HepG2 (cell line): Measurements from ENCODE around the gene IL36B. TPM values are rescaled to one million over a fixed set of nuclear protein-coding genes. Genes with fewer than 3 reads are reported as not detected.

ENCODE experiments used
- ATAC-seq: fragments of 200-7000 bp; cut with Tn5 transposase; 3 replicates; pipeline ENCODE4 v1.9.1; 2020; ENCODE audit warnings: mild to moderate bottlenecking, moderate library complexity
- BruUV-seq: library from RNA; stranded (reverse); fragments of 400-500 nt; replicated peaks from 2 replicates; lab custom pipeline; 2021; lab: Mats Ljungman, UMichigan
- CTCF ChIA-PET: fragments of 300-600 bp; formaldehyde crosslinking; extraction: SDS; loops from one replicate; lab custom pipeline; 2021; ENCODE audit warnings: low total read pairs, inconsistent platforms, low intra/inter-chr PET ratio; lab: Yijun Ruan, JAX
- POLR2A ChIA-PET: fragments of 350-600 bp; sonication (Branson Sonifier 250); formaldehyde crosslinking; loops from one replicate; lab custom pipeline; 2020; ENCODE audit warnings: antibody characterized with exemption, inconsistent platforms; lab: Yijun Ruan, JAX
- DNase-seq: peaks from one replicate; pipeline ENCODE4 v3.0.0-alpha.2; 2015; ENCODE audit warnings: low spot score
- FAIRE-seq: peaks from 3 replicates; lab custom pipeline; 2011; peaks lifted over from hg19 to GRCh38; lab: Jason Lieb, UNC
- H2AFZ ChIP-seq: one replicate; pipeline ENCODE4 v1.6.1; 2011; ENCODE audit warnings: low read length, inconsistent platforms
- H3K27ac ChIP-seq: fragments of 300-600 bp; 3 replicates; pipeline ENCODE4 v1.8.0; 2011; ENCODE audit warnings: mixed run types, mild to moderate bottlenecking, mixed read lengths, low read length, inconsistent platforms; ENCODE audit not compliant: insufficient read depth; ENCODE audit errors: extremely low read length
- H3K27me3 ChIP-seq, 2 experiments: fragments of 200-600 bp in 1 of 2; 2 replicates in 1 of 2; 3 replicates in 1 of 2; pipeline versions ENCODE4 v1.6.0 to v1.8.0; 2011; ENCODE audit warnings: low read length in 2 of 2, mild to moderate bottlenecking in 2 of 2, moderate library complexity in 2 of 2, inconsistent platforms in 1 of 2; ENCODE audit not compliant: insufficient read depth in 2 of 2, control insufficient read depth in 1 of 2
- H3K36me3 ChIP-seq, 2 experiments: fragments of 200-600 bp in 1 of 2; replicated peaks in 1 of 2; 2 replicates in 1 of 2; 3 replicates in 1 of 2; pipeline versions ENCODE4 v1.5.1 to v1.8.0; 2011; ENCODE audit warnings: low read length in 2 of 2, inconsistent platforms in 1 of 2; ENCODE audit not compliant: insufficient read depth in 2 of 2, control insufficient read depth in 1 of 2
- H3K4me1 ChIP-seq: 2 replicates; pipeline ENCODE4 v1.5.1; 2012; ENCODE audit warnings: low read length, inconsistent platforms; ENCODE audit not compliant: insufficient read depth
- H3K4me2 ChIP-seq: 2 replicates; pipeline ENCODE4 v1.6.0; 2011; ENCODE audit warnings: low read depth, low read length, inconsistent platforms
- H3K4me3 ChIP-seq, 3 experiments: fragments of 200-600 bp in 1 of 3; sonication (generic), shearing (Covaris generic) in 1 of 3; replicated peaks in 1 of 3; 2 replicates each; pipeline ENCODE4 v1.5.1; 2011 to 2016; ENCODE audit warnings: low read length in 3 of 3, inconsistent platforms in 2 of 3, low read depth in 2 of 3, mild to moderate bottlenecking in 2 of 3, control low read depth in 1 of 3, mixed read lengths in 1 of 3; ENCODE audit not compliant: insufficient read depth in 1 of 3
- H3K79me2 ChIP-seq: one replicate; pipeline ENCODE4 v1.6.1; 2011; ENCODE audit warnings: low read length, inconsistent platforms; ENCODE audit not compliant: insufficient read depth
- H3K9ac ChIP-seq: 2 replicates; pipeline ENCODE4 v1.6.0; 2011; ENCODE audit warnings: mild to moderate bottlenecking, low read depth, low read length, inconsistent platforms; ENCODE audit not compliant: insufficient read depth
- H3K9me3 ChIP-seq: 2 replicates; pipeline ENCODE4 v1.5.1; 2012; ENCODE audit warnings: mild to moderate bottlenecking, low read length
- H4K20me1 ChIP-seq: 2 replicates; pipeline ENCODE4 v1.6.0; 2011; ENCODE audit warnings: inconsistent platforms, mild to moderate bottlenecking, low read length, moderate library complexity; ENCODE audit not compliant: insufficient read depth
- GATAD1 ChIP-seq: IDR thresholded peaks from 2 replicates; pipeline ENCODE4 v1.6.1; 2016; ENCODE audit warnings: missing genetic modification reagents, missing compliant biosample characterization
- GMEB2 ChIP-seq: IDR thresholded peaks from 2 replicates; pipeline ENCODE4 v1.6.1; 2016; ENCODE audit warnings: missing biosample characterization, missing genetic modification reagents, low read depth
- IKZF1 ChIP-seq: fragments of 450-650 bp; IDR thresholded peaks from 2 replicates; pipeline ENCODE4 v1.7.1; 2016
- SAP130 ChIP-seq: IDR thresholded peaks from 2 replicates; pipeline ENCODE4 v1.6.1; 2016; ENCODE audit warnings: low read depth
- SOX5 ChIP-seq: IDR thresholded peaks from 2 replicates; pipeline ENCODE4 v1.6.1; 2016; ENCODE audit warnings: borderline replicate concordance
- YEATS4 ChIP-seq: sonication (generic); formaldehyde crosslinking; IDR thresholded peaks from 2 replicates; pipeline ENCODE4 v1.4.0; 2020; ENCODE audit warnings: missing genetic modification reagents, borderline replicate concordance
- ZBTB1 ChIP-seq: sonication (generic); formaldehyde crosslinking; IDR thresholded peaks from 2 replicates; pipeline ENCODE4 v1.4.0; 2020; ENCODE audit warnings: missing genetic modification reagents, borderline replicate concordance
- ZBTB20 ChIP-seq: sonication (generic); formaldehyde crosslinking; IDR thresholded peaks from 2 replicates; pipeline ENCODE4 v1.8.1; 2023; ENCODE audit warnings: missing genetic modification reagents, low read depth, mild to moderate bottlenecking, borderline replicate concordance
- ZBTB21 ChIP-seq: sonication (generic); formaldehyde crosslinking; IDR thresholded peaks from 2 replicates; pipeline ENCODE4 v1.4.0; 2020; ENCODE audit warnings: missing genetic modification reagents
- ZMYM2 ChIP-seq: sonication (generic); formaldehyde crosslinking; IDR thresholded peaks from 2 replicates; pipeline ENCODE4 v1.8.0; 2022; ENCODE audit warnings: mild to moderate bottlenecking, missing genetic modification reagents
- ZNF10 ChIP-seq: sonication (generic); formaldehyde crosslinking; IDR thresholded peaks from 2 replicates; pipeline ENCODE4 v1.4.0; 2020; ENCODE audit warnings: mild to moderate bottlenecking, low read depth, missing genetic modification reagents, borderline replicate concordance
- ZNF124 ChIP-seq: sonication (generic); formaldehyde crosslinking; IDR thresholded peaks from 2 replicates; pipeline ENCODE4 v1.4.0; 2020; ENCODE audit warnings: missing genetic modification reagents
- ZNF234 ChIP-seq: sonication (generic); formaldehyde crosslinking; conservative IDR thresholded peaks from 2 replicates; pipeline ENCODE4 v1.5.1; 2020; ENCODE audit warnings: mild to moderate bottlenecking, missing genetic modification reagents
- ZNF33B ChIP-seq: sonication (generic); formaldehyde crosslinking; IDR thresholded peaks from 2 replicates; pipeline ENCODE4 v1.5.1; 2020; ENCODE audit warnings: mild to moderate bottlenecking, missing genetic modification reagents
- ZNF431 ChIP-seq: sonication (generic); formaldehyde crosslinking; IDR thresholded peaks from 2 replicates; pipeline ENCODE4 v1.9.0; 2022; ENCODE audit warnings: missing genetic modification reagents, low read depth, mild to moderate bottlenecking, borderline replicate concordance
- ZNF556 ChIP-seq: sonication (generic); formaldehyde crosslinking; IDR thresholded peaks from 2 replicates; pipeline ENCODE4 v1.4.0; 2020; ENCODE audit warnings: mild to moderate bottlenecking, missing genetic modification reagents, borderline replicate concordance
- ZNF567 ChIP-seq: sonication (generic); formaldehyde crosslinking; IDR thresholded peaks from 2 replicates; pipeline ENCODE4 v1.8.1; 2023; ENCODE audit warnings: mild to moderate bottlenecking, missing genetic modification reagents, borderline replicate concordance
- WGBS: methylation state at CpG from one replicate; pipeline ENCODE4 v1.1.6; 2017; ENCODE audit warnings: low lambda C conversion rate; 5-methylcytosine and 5-hydroxymethylcytosine counted together
- in situ Hi-C: cut with HindIII; loops from 2 replicates; pipeline ENCODE4 v1.10.0; 2017; ENCODE audit warnings: low pct_unique_long_range_greater_than_20kb; ENCODE audit not compliant: extremely low pct_ligation_motif_present
- intact Hi-C: fragments of 100-400 bp; cut with micrococcal nuclease; formaldehyde crosslinking; loops from one replicate; pipeline ENCODE4 v1.10.0; 2022; ENCODE audit not compliant: unreplicated experiment
- polyA plus RNA-seq, 8 experiments: library from polyadenylated mRNA; depleted of rRNA in 3 of 8; stranded (reverse) in 7 of 8; unstranded in 1 of 8; fragments of >200 nt; fragmentation: Illumina TruSeq in 4 of 8; extraction: Trizol in 4 of 8; gene quantifications; 2 replicates each; pipeline versions ENCODE4 v1.2.1 to v1.2.3, GENCODE V29; 2011 to 2016; ENCODE audit warnings: low read depth in 4 of 8, missing spikeins in 1 of 8, mixed read lengths in 1 of 8; ENCODE audit not compliant: insufficient read depth in 1 of 8
- total RNA-seq, 5 experiments: library from RNA; depleted of rRNA; stranded (reverse); fragments of >200 nt; fragmentation: Illumina TruSeq; extraction: Trizol; gene quantifications; 2 replicates each; pipeline ENCODE4 v1.2.3, GENCODE V29; 2016; ENCODE audit warnings: low read depth in 1 of 5
- TF ChIP-seq, protein P1 (sequence below): sonication (generic); formaldehyde crosslinking; IDR thresholded peaks from 2 replicates; pipeline ENCODE4 v1.5.0; 2020; ENCODE audit warnings: mild to moderate bottlenecking, missing genetic modification reagents, borderline replicate concordance
- TF ChIP-seq, protein P2 (sequence below): sonication (generic); formaldehyde crosslinking; IDR thresholded peaks from 2 replicates; pipeline ENCODE4 v1.5.1; 2020; ENCODE audit warnings: mild to moderate bottlenecking, missing genetic modification reagents, borderline replicate concordance

Gene IL36B
- total and polyA plus RNA-seq, 2 of the 13 experiments (the other 11 are each of a cell fraction or from before 2014, with no cell fraction given) = not detected

DNA sequence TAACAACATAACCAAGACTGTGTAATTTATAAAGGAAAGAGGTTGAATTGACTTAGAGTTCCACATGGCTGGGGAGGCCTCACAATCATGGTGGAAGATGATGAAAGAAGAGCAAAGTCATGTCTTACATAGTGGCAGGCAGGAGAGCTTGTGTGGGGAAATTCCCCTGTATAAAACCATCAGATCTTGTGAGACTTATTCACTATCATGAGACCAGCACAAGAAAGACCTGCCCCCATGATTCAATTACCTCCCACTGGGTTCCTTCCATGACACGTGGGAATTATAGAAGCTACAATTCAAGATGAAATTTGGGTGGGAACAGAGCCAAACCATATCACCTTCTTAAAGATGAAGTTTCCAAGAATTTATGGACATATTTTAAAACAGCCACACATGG is 3.9 kb upstream of the IL36B start:
- no peaks in the 10 kb centered on the region for H3K4me1 ChIP-seq
- BruUV-seq = no TSS peak
- FAIRE-seq = no peak
- H3K79me2 ChIP-seq = no peaks in the 10 kb centered on the region
- H4K20me1 ChIP-seq = no peaks in the 10 kb centered on the region
- no peak overlapping the region for H2AFZ ChIP-seq
- in situ Hi-C loops = no loop called here
- no peak for ATAC-seq
- H3K9ac ChIP-seq = no peak overlapping the region
- H3K9me3 ChIP-seq = peaks cover 14% of the 10 kb centered on the region; the same call in 1 of the 2 replicates
- no peak overlapping the region for H3K27ac ChIP-seq
- TF ChIP-seq ZBTB1 (CRISPR knock-in tag) (no peak), GMEB2 (CRISPR knock-in tag) (no peak), ZMYM2 (no peak), ZNF33B (CRISPR knock-in tag) (no peak), ZNF556 (CRISPR knock-in tag) (no peak), ZNF431 (CRISPR knock-in tag) (no peak), ZBTB21 (CRISPR knock-in tag) (no peak), YEATS4 (CRISPR knock-in tag) (no peak), ZNF234 (CRISPR knock-in tag) (no peak), IKZF1 (no peak), SOX5 (no peak), GATAD1 (no peak), ZNF124 (CRISPR knock-in tag) (no peak), ZBTB20 (CRISPR knock-in tag) (no peak), ZNF10 (no peak), SAP130 (CRISPR knock-in tag) (no peak), ZNF567 (CRISPR knock-in tag) (no peak)
- TF ChIP-seq, protein P1, sequence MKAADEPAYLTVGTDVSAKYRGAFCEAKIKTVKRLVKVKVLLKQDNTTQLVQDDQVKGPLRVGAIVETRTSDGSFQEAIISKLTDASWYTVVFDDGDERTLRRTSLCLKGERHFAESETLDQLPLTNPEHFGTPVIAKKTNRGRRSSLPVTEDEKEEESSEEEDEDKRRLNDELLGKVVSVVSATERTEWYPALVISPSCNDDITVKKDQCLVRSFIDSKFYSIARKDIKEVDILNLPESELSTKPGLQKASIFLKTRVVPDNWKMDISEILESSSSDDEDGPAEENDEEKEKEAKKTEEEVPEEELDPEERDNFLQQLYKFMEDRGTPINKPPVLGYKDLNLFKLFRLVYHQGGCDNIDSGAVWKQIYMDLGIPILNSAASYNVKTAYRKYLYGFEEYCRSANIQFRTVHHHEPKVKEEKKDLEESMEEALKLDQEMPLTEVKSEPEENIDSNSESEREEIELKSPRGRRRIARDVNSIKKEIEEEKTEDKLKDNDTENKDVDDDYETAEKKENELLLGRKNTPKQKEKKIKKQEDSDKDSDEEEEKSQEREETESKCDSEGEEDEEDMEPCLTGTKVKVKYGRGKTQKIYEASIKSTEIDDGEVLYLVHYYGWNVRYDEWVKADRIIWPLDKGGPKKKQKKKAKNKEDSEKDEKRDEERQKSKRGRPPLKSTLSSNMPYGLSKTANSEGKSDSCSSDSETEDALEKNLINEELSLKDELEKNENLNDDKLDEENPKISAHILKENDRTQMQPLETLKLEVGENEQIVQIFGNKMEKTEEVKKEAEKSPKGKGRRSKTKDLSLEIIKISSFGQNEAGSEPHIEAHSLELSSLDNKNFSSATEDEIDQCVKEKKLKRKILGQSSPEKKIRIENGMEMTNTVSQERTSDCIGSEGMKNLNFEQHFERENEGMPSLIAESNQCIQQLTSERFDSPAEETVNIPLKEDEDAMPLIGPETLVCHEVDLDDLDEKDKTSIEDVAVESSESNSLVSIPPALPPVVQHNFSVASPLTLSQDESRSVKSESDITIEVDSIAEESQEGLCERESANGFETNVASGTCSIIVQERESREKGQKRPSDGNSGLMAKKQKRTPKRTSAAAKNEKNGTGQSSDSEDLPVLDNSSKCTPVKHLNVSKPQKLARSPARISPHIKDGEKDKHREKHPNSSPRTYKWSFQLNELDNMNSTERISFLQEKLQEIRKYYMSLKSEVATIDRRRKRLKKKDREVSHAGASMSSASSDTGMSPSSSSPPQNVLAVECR (CRISPR knock-in tag) = no peak
- TF ChIP-seq, protein P2, sequence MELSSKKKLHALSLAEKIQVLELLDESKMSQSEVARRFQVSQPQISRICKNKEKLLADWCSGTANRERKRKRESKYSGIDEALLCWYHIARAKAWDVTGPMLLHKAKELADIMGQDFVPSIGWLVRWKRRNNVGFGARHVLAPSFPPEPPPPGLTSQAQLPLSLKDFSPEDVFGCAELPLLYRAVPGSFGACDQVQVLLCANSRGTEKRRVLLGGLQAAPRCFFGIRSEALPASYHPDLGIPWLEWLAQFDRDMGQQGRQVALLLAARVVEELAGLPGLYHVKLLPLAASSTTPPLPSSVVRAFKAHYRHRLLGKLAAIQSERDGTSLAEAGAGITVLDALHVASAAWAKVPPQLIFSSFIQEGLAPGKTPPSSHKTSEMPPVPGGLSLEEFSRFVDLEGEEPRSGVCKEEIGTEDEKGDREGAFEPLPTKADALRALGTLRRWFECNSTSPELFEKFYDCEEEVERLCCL (CRISPR knock-in tag) = no peak
- CTCF ChIA-PET = no interaction called here
- WGBS = 0% methylated on average over 1 of the region's 1 CpG
- no peak overlapping the region for H3K4me2 ChIP-seq
- peaks cover 0 to 29% of the 10 kb centered on the region in 2 experiments; a peak in 3 of 5 replicates for H3K27me3 ChIP-seq
- POLR2A ChIA-PET = no interaction called here
- no peak overlapping the region for H3K4me3 ChIP-seq
- no peaks in the 10 kb centered on the region for H3K36me3 ChIP-seq
- no peak for DNase-seq
- intact Hi-C loops = no loop called here
